HG03432 (cell line): Measurements from ENCODE around the gene MYORG.

ENCODE experiments used
- ATAC-seq: cut with Tn5 transposase; IDR thresholded peaks from one replicate; pipeline ENCODE4 v1.9.1; 2021; ENCODE audit warnings: mild to moderate bottlenecking, moderate library complexity; ENCODE audit not compliant: unreplicated experiment

MYORG gene

GRCh38 chr9:34335376-34335775 lies 41.3 kb downstream of the MYORG start:
- ATAC-seq = no peak

GRCh38 chr9:34334916-34335315 lies 41.8 kb downstream of the MYORG start:
- ATAC-seq = no peak

GRCh38 chr9:34334337-34334824 lies 42.3 kb downstream of the MYORG start:
- ATAC-seq = no peak

GRCh38 chr9:34333836-34334235 lies 42.9 kb downstream of the MYORG start:
- no peak for ATAC-seq

GRCh38 chr9:34332076-34332964 lies 44.4 kb downstream of the MYORG start:
- no peak for ATAC-seq

- no peak for ATAC-seq
These were observed 45.5 kb downstream of the MYORG start for GRCh38 chr9:34331196-34331595.

GRCh38 chr9:34328987-34329832 lies 47.5 kb downstream of the MYORG start, which contains the start of the genes KIF24 and NUDT2:
Gene KIF24, minus strand, starts transcription at chr9:34329268. Its CDS starts 17,922 bp downstream, at chr9:34311346.
Gene NUDT2, plus strand, starts transcription at chr9:34329569. Its CDS starts 9,471 bp downstream, at chr9:34339040.
- peak; percentile 92 for ATAC-seq

- peak; percentile 2 for ATAC-seq
These were observed 48.2 kb downstream of the MYORG start for GRCh38 chr9:34328500-34328986.

- no peak for ATAC-seq
These were observed 50.0 kb downstream of the MYORG start for GRCh38 chr9:34326690-34327089.

GRCh38 chr9:34322899-34323591 lies 53.7 kb downstream of the MYORG start:
- no peak for ATAC-seq

GRCh38 chr9:34321451-34321850 lies 55.2 kb downstream of the MYORG start:
- no peak for ATAC-seq

GRCh38 chr9:34318163-34318790 lies 58.4 kb downstream of the MYORG start:
- no peak for ATAC-seq

- ATAC-seq = no peak
These were observed 59.3 kb downstream of the MYORG start for GRCh38 chr9:34317436-34317835.
